Natural killer cell (primary cell): ENCODE data around the gene KAT2B. TPM values are rescaled to one million over a fixed set of nuclear protein-coding genes. Genes with fewer than 3 reads are reported as not detected.

Experiments used
- ATAC-seq, 3 donors: fragments of 150-1000 bp in 2 of 3; fragments of 200-7000 bp in 1 of 3; cut with Tn5 transposase; 1 replicate in 1 of 3; 2 replicates in 2 of 3; pipeline ENCODE4 v1.10.0; 2021; ENCODE audit warnings: mild to moderate bottlenecking in 2 of 3, moderate library complexity in 2 of 3
- DNase-seq, 2 donors: peaks; one replicate each; pipeline versions ENCODE4 v3.0.0 to v3.0.0-alpha.2; 2013 to 2021; ENCODE audit warnings: mixed read lengths in 1 of 2
- H3K27ac ChIP-seq: one replicate; pipeline ENCODE4 v1.5.1; 2013; ENCODE audit warnings: mild to moderate bottlenecking, low read length
- H3K27me3 ChIP-seq: one replicate; pipeline ENCODE4 v1.6.1; 2013; ENCODE audit warnings: low read length; ENCODE audit not compliant: control insufficient read depth, insufficient read depth
- H3K36me3 ChIP-seq: one replicate; pipeline ENCODE4 v1.6.1; 2013; ENCODE audit warnings: low read length; ENCODE audit not compliant: control insufficient read depth, insufficient read depth
- H3K4me1 ChIP-seq: one replicate; pipeline ENCODE4 v1.6.1; 2013; ENCODE audit warnings: low read length; ENCODE audit not compliant: control insufficient read depth, insufficient read depth
- H3K4me3 ChIP-seq: one replicate; pipeline ENCODE4 v1.5.1; 2013; ENCODE audit warnings: low read length
- H3K9me3 ChIP-seq: one replicate; pipeline ENCODE4 v1.6.1; 2013; ENCODE audit warnings: low read length; ENCODE audit not compliant: control insufficient read depth, insufficient read depth
- H3K27ac Mint-ChIP-seq, 2 donors: one replicate each; pipeline ENCODE4 v1.8.0; 2022; ENCODE audit warnings: mild to moderate bottlenecking in 2 of 2, mixed read lengths in 2 of 2, moderate library complexity in 1 of 2
- H3K27me3 Mint-ChIP-seq, 2 donors: one replicate each; pipeline ENCODE4 v1.8.0; 2022; ENCODE audit warnings: low read depth in 2 of 2, mixed read lengths in 2 of 2
- H3K36me3 Mint-ChIP-seq: one replicate; pipeline ENCODE4 v1.8.0; 2022; ENCODE audit warnings: mixed read lengths
- H3K4me1 Mint-ChIP-seq, 2 donors: one replicate each; pipeline ENCODE4 v1.8.0; 2022; ENCODE audit warnings: mixed read lengths in 2 of 2
- H3K4me3 Mint-ChIP-seq: one replicate; pipeline ENCODE4 v1.8.0; 2022; ENCODE audit warnings: mild to moderate bottlenecking, moderate library complexity, mixed read lengths
- H3K9me3 Mint-ChIP-seq, 2 donors: one replicate each; pipeline ENCODE4 v1.8.0; 2022; ENCODE audit warnings: mixed read lengths in 2 of 2
- WGBS: methylation state at CpG from one replicate; pipeline ENCODE4 v1.1.7; 2013; ENCODE audit warnings: missing lambda C conversion rate; ENCODE audit not compliant: insufficient coverage; 5-methylcytosine and 5-hydroxymethylcytosine counted together
- intact Hi-C: fragments of 100-400 bp; cut with micrococcal nuclease; formaldehyde crosslinking; loops from one replicate; pipeline ENCODE4 v1.14.2; 2022
- total RNA-seq, 4 donors: library from RNA; stranded (reverse); fragments of 120-200 nt in 1 of 4; gene quantifications; one replicate each; pipeline versions ENCODE4 v1.2.3 to v1.2.4, GENCODE V29; 2013 to 2022
- TF ChIP-seq, protein P1 (sequence below): fragments of 200-600 bp; IDR thresholded peaks from one replicate; pipeline ENCODE4 v1.8.0; 2022; ENCODE audit warnings: antibody characterized with exemption

KAT2B gene
- total RNA-seq, 3 donors from 2014 or later (not counting 1 experiment from before 2014, with no cell fraction given) = 132 to 156 (median 146) TPM

DNA sequence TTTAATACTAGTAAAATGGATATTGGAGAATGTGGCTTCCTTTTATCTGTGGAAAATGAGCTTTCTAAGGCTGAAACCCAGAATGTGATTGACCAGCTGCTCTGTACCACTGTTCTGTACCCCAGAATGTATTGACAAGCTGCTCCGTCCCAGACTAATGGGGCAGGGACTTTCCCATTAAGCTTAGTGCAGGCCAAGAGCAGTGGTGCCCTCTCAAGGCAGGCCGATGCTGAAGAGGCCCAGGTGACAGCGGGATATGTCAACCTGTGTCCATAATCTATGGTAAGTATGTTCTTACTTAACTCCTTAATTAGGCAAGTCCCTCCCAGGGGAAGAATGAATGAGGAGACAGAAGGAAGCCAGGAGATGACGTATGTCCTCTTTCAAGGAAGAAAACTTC is 114.7 kb downstream of the KAT2B start:
- H3K4me3 ChIP-seq = no peak overlapping the region
- H3K4me1 Mint-ChIP-seq = peaks cover 5% of the 10 kb centered on the region in 2 donors
- peak overlapping the region in 1 of 2 donors; percentile 16 for H3K27ac Mint-ChIP-seq
- no peaks in the 10 kb centered on the region for H3K27me3 Mint-ChIP-seq
- ATAC-seq (no peak), DNase-seq (no peak)
- WGBS = 95% methylated on average over 3 of the region's 4 CpGs
- peaks cover 54% of the 10 kb centered on the region for H3K36me3 ChIP-seq
- TF ChIP-seq, protein P1, sequence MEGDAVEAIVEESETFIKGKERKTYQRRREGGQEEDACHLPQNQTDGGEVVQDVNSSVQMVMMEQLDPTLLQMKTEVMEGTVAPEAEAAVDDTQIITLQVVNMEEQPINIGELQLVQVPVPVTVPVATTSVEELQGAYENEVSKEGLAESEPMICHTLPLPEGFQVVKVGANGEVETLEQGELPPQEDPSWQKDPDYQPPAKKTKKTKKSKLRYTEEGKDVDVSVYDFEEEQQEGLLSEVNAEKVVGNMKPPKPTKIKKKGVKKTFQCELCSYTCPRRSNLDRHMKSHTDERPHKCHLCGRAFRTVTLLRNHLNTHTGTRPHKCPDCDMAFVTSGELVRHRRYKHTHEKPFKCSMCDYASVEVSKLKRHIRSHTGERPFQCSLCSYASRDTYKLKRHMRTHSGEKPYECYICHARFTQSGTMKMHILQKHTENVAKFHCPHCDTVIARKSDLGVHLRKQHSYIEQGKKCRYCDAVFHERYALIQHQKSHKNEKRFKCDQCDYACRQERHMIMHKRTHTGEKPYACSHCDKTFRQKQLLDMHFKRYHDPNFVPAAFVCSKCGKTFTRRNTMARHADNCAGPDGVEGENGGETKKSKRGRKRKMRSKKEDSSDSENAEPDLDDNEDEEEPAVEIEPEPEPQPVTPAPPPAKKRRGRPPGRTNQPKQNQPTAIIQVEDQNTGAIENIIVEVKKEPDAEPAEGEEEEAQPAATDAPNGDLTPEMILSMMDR = no peak
- H3K27ac ChIP-seq = no peak overlapping the region
- H3K36me3 Mint-ChIP-seq = no peaks in the 10 kb centered on the region
- H3K27me3 ChIP-seq = no peaks in the 10 kb centered on the region
- no peaks in the 10 kb centered on the region for H3K4me1 ChIP-seq
- intact Hi-C loops = no loop called here
- no peaks in the 10 kb centered on the region for H3K9me3 Mint-ChIP-seq
- no peaks in the 10 kb centered on the region for H3K9me3 ChIP-seq
- H3K4me3 Mint-ChIP-seq = no peak overlapping the region

DNA sequence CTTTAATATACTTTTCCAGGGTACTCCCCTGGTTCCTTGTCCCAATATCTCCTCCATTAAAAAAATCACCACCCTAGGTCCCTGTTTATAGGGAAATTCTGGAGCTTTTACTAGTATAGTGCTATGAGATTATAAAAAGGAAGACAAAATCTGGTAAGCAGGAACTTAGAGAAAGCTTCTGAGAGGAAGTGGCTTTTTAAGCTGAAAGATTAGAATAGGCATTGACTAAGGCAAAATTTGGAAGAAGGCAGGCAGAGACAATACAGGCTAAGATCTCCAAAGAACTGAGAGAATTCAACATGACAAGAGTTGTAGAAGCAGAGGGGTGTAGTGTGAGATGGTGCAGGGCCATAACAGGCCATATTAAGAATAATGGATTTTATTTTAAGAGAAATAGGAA is 120.0 kb downstream of the KAT2B start:
- Histone ChIP-seq H3K9me3 (no peaks in the 10 kb centered on the region), H3K4me3 (no peak overlapping the region), H3K36me3 (peaks cover 5% of the 10 kb centered on the region), H3K27ac (no peak overlapping the region), H3K4me1 (no peaks in the 10 kb centered on the region), H3K27me3 (no peaks in the 10 kb centered on the region)
- Mint-ChIP-seq H3K9me3 (no peaks in the 10 kb centered on the region), H3K27ac (peak overlapping the region; percentile 61 to 63), H3K36me3 (no peaks in the 10 kb centered on the region), H3K27me3 (no peaks in the 10 kb centered on the region), H3K4me1 (peaks cover 20 to 26% of the 10 kb centered on the region in 2 donors), H3K4me3 (no peak overlapping the region)
- TF ChIP-seq, protein P1 = no peak
- intact Hi-C loops = no loop called here
- DNase-seq (no peak), ATAC-seq (peak in 1 of 3 donors; percentile 20)

DNA sequence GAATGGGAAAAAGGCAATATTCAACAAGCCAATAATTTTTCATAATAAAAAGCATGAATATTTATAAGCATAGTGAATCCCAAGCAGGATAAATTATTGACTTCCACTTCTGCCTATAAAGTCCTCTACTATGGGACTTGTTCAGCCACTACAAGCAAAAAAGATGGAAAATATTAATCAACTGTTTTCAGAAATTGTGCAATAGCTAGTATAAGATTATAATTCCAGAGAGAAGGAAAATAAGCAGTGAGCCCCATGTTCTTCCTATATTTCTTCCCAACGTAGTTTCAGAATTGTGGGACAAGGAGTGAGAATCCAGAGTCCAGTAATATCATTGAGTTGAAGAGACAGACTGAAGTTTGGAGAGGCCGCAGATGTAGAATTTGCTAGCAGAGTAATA is 121.5 kb downstream of the KAT2B start:
- Histone ChIP-seq H3K4me3 (no peak overlapping the region), H3K9me3 (no peaks in the 10 kb centered on the region), H3K27ac (no peak overlapping the region), H3K4me1 (no peaks in the 10 kb centered on the region), H3K36me3 (no peaks in the 10 kb centered on the region), H3K27me3 (no peaks in the 10 kb centered on the region)
- no peaks in the 10 kb centered on the region for H3K36me3 Mint-ChIP-seq
- DNase-seq (no peak), ATAC-seq (no peak)
- 96% methylated on average over 2 of the region's 2 CpGs for WGBS
- peak overlapping the region; percentile 61 to 63 for H3K27ac Mint-ChIP-seq
- no peak overlapping the region for H3K4me3 Mint-ChIP-seq
- H3K4me1 Mint-ChIP-seq = peaks cover 20 to 26% of the 10 kb centered on the region in 2 donors
- H3K27me3 Mint-ChIP-seq = no peaks in the 10 kb centered on the region
- intact Hi-C loops = no loop called here
- TF ChIP-seq, protein P1 = no peak
- no peaks in the 10 kb centered on the region for H3K9me3 Mint-ChIP-seq

DNA sequence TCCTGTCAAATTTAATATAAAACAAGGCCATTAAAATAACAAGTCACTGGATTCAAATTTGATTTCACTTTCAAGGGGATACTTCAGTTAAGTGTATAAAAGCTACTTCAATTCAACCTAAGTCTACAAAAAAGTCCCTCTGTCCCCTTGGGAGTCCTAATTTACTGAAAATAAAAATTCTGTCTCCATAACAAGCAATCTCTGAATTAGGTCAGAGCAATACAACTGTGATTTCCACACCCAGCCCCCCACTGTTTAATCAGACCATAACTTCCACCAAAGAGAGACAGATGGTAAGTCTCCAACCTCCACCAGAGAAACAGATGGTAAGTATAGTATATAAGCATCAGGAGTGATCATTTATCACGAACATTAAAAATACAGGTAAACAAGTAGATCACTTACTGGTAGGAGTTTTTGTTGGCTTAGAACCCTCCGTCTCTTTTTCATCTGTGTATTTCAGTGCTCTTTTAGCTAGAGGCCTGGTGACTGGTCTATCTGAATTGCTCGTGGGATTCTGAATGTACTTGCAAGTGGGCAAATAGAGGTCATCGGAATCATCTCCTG is 133.7 kb downstream of the KAT2B start:
- Mint-ChIP-seq H3K27me3 (no peaks in the 10 kb centered on the region), H3K36me3 (peaks cover 7% of the 10 kb centered on the region), H3K9me3 (no peaks in the 10 kb centered on the region), H3K4me3 (no peak overlapping the region), H3K4me1 (no peaks in the 10 kb centered on the region), H3K27ac (no peak overlapping the region)
- Histone ChIP-seq H3K27me3 (no peaks in the 10 kb centered on the region), H3K4me3 (no peak overlapping the region), H3K36me3 (peaks cover 2% of the 10 kb centered on the region), H3K9me3 (no peaks in the 10 kb centered on the region), H3K4me1 (no peaks in the 10 kb centered on the region), H3K27ac (no peak overlapping the region)
- TF ChIP-seq, protein P1 = no peak
- 98% methylated on average over 4 of the region's 4 CpGs for WGBS
- DNase-seq = no peak
- intact Hi-C loops = no loop called here
- no peak for ATAC-seq
